GM12878 (cell line): ENCODE data around the gene CHAMP1. TPM values are rescaled to one million over a fixed set of nuclear protein-coding genes. Genes with fewer than 3 reads are reported as not detected.
A peak's percentile ranks its signal among the peaks of the same experiment; 100 is the strongest.

Experiments
- ATAC-seq: fragments of 200-7000 bp; cut with Tn5 transposase; 3 replicates; pipeline ENCODE4 v1.9.1; 2020; ENCODE audit warnings: mild to moderate bottlenecking, moderate library complexity
- BruUV-seq: library from RNA; stranded (reverse); fragments of 400-500 nt; replicated peaks from 2 replicates; lab custom pipeline; 2021; lab: Mats Ljungman, UMichigan
- CTCF ChIA-PET: fragments of 300-600 bp; sonication (Branson Sonifier 250); formaldehyde crosslinking; extraction: SDS; loops from one replicate; lab custom pipeline; 2021; ENCODE audit warnings: inconsistent platforms; lab: Yijun Ruan, JAX
- POLR2A ChIA-PET: fragments of 350-600 bp; formaldehyde crosslinking; extraction: SDS; loops from one replicate; lab custom pipeline; 2021; ENCODE audit warnings: inconsistent platforms; lab: Charles Lee
- RAD21 ChIA-PET: fragments of 300-600 bp; sonication (Branson Sonifier 250); formaldehyde crosslinking; loops from one replicate; lab custom pipeline; 2023; ENCODE audit warnings: antibody characterized with exemption; ENCODE audit not compliant: unreplicated experiment; lab: Charles Lee
- SMC1A ChIA-PET: fragments of 300-600 bp; sonication (Branson Sonifier 250); formaldehyde crosslinking; loops from one replicate; lab custom pipeline; 2023; ENCODE audit not compliant: unreplicated experiment, uncharacterized antibody; lab: Charles Lee
- DNase-seq: peaks from one replicate; pipeline ENCODE4 v3.0.0-alpha.2; 2011; ENCODE audit warnings: low read depth, low spot score
- FAIRE-seq: peaks from 3 replicates; lab custom pipeline; 2011; peaks lifted over from hg19 to GRCh38; lab: Jason Lieb, UNC
- H2AFZ ChIP-seq: 2 replicates; pipeline ENCODE4 v1.6.0; 2011; ENCODE audit warnings: low read depth, low read length, control low read depth; ENCODE audit not compliant: control insufficient read depth
- H3K27ac ChIP-seq: 2 replicates; pipeline ENCODE4 v1.5.1; 2011; ENCODE audit warnings: control low read depth; ENCODE audit not compliant: control insufficient read depth, insufficient read depth
- H3K27me3 ChIP-seq, 2 experiments: replicated peaks in 1 of 2; 2 replicates each; pipeline versions ENCODE4 v1.6.0 to v1.6.1; 2011; ENCODE audit warnings: low read length in 1 of 2; ENCODE audit not compliant: control insufficient read depth in 2 of 2, insufficient read depth in 2 of 2
- H3K36me3 ChIP-seq, 2 experiments: 2 replicates each; pipeline ENCODE4 v1.5.1; 2011; ENCODE audit warnings: low read length in 1 of 2; ENCODE audit not compliant: control insufficient read depth in 2 of 2, insufficient read depth in 2 of 2
- H3K4me1 ChIP-seq: 2 replicates; pipeline ENCODE4 v1.6.1; 2011; ENCODE audit warnings: mild to moderate bottlenecking, low read length, moderate library complexity, mixed read lengths; ENCODE audit not compliant: control insufficient read depth, insufficient read depth
- H3K4me2 ChIP-seq: 2 replicates; pipeline ENCODE4 v1.6.0; 2011; ENCODE audit warnings: control low read depth; ENCODE audit not compliant: control insufficient read depth, insufficient read depth
- H3K4me3 ChIP-seq: fragments of 200-600 bp; sonication (generic); 2 replicates; pipeline ENCODE4 v1.5.1; 2016
- H3K79me2 ChIP-seq: 2 replicates; pipeline ENCODE4 v1.6.0; 2011; ENCODE audit warnings: low read length; ENCODE audit not compliant: control insufficient read depth, insufficient read depth
- H3K9ac ChIP-seq: 2 replicates; pipeline ENCODE4 v1.8.0; 2011; ENCODE audit warnings: low read length, control low read depth, mixed read lengths; ENCODE audit not compliant: control insufficient read depth, insufficient read depth
- H3K9me3 ChIP-seq: replicated peaks from 3 replicates; pipeline ENCODE4 v1.5.1; 2011; ENCODE audit warnings: mild to moderate bottlenecking, low read length; ENCODE audit not compliant: control insufficient read depth, insufficient read depth
- H4K20me1 ChIP-seq: 2 replicates; pipeline ENCODE4 v1.6.0; 2011; ENCODE audit not compliant: control insufficient read depth, insufficient read depth
- CBX3 ChIP-seq: fragments of 200-600 bp; sonication (generic); IDR thresholded peaks from 2 replicates; pipeline ENCODE4 v1.6.1; 2016; ENCODE audit warnings: low read depth, borderline replicate concordance
- DPF2 ChIP-seq: fragments of 450-650 bp; IDR thresholded peaks from 2 replicates; pipeline ENCODE4 v1.6.1; 2017; ENCODE audit warnings: mild to moderate bottlenecking
- KAT2A ChIP-seq: conservative IDR thresholded peaks from 2 replicates; pipeline ENCODE4 v1.6.1; 2011; ENCODE audit warnings: low read depth, low read length; ENCODE audit not compliant: control insufficient read depth
- MEF2A ChIP-seq: IDR thresholded peaks from 2 replicates; pipeline ENCODE4 v1.6.1; 2011; ENCODE audit warnings: low read depth, mild to moderate bottlenecking, low read length, moderate library complexity; ENCODE audit not compliant: insufficient read depth
- MYB ChIP-seq: fragments of 150-350 bp; IDR thresholded peaks from 2 replicates; pipeline ENCODE4 v1.6.1; 2014; ENCODE audit warnings: mild to moderate bottlenecking, low read depth, low read length, borderline replicate concordance
- POLR2A ChIP-seq: IDR thresholded peaks from 2 replicates; pipeline ENCODE4 v1.6.1; 2011; ENCODE audit warnings: low read depth, mild to moderate bottlenecking, low read length
- RFX5 ChIP-seq: IDR thresholded peaks from 2 replicates; pipeline ENCODE4 v1.6.1; 2011; ENCODE audit warnings: low read depth, low read length, improper control_type of control experiment
- SUPT20H ChIP-seq: IDR thresholded peaks from 2 replicates; pipeline ENCODE4 v1.6.1; 2011; ENCODE audit warnings: low read depth, mild to moderate bottlenecking, low read length, moderate library complexity, borderline replicate concordance; ENCODE audit not compliant: control insufficient read depth
- ZNF274 ChIP-seq: IDR thresholded peaks from one replicate; pipeline ENCODE4 v1.8.0; 2011; ENCODE audit not compliant: insufficient read length, insufficient read depth
- WGBS: methylation state at CpG from one replicate; pipeline ENCODE4 v1.1.6; 2016; ENCODE audit warnings: low lambda C conversion rate; ENCODE audit not compliant: insufficient replicate concordance, insufficient coverage; ENCODE audit errors: missing lambda C conversion rate; 5-methylcytosine and 5-hydroxymethylcytosine counted together
- in situ Hi-C: fragments of 300-500 bp; cut with MboI; formaldehyde crosslinking; loops from 9 replicates; pipeline ENCODE4 v1.14.3; 2018; ENCODE audit warnings: mixed read lengths
- intact Hi-C: fragments of 100-400 bp; cut with micrococcal nuclease; formaldehyde crosslinking; loops from one replicate; pipeline ENCODE4 v1.14.2; 2022; ENCODE audit not compliant: unreplicated experiment
- polyA plus RNA-seq, 11 experiments: library from polyadenylated mRNA; depleted of rRNA in 4 of 11; unstranded in 6 of 11; stranded (reverse) in 5 of 11; fragments of >200 nt; fragmentation: Nextera tagmentation in 4 of 11; fragmentation: Illumina TruSeq in 1 of 11; extraction: Ambion mirVana in 4 of 11; extraction: Trizol in 1 of 11; gene quantifications; 1 replicate in 1 of 11; 2 replicates in 10 of 11; pipeline versions ENCODE4 v1.2.1 to v1.2.3, GENCODE V29; 2011 to 2016; ENCODE audit warnings: inconsistent platforms in 2 of 11, missing spikeins in 2 of 11, low read depth in 1 of 11
- total RNA-seq, 4 experiments: library from RNA; depleted of rRNA in 3 of 4; stranded (reverse); fragments of >200 nt in 3 of 4; fragmentation: Illumina TruSeq in 1 of 4; extraction: Trizol in 1 of 4; gene quantifications; 2 replicates each; pipeline versions ENCODE4 v1.2.1 to v1.2.3, GENCODE V29; 2013 to 2021
- TF ChIP-seq, protein P1 (sequence below): IDR thresholded peaks from 2 replicates; pipeline ENCODE4 v1.6.1; 2011; ENCODE audit warnings: borderline replicate concordance, low read depth, mild to moderate bottlenecking, moderate library complexity, low read length; ENCODE audit not compliant: insufficient read depth, poor library complexity, severe bottlenecking

Gene CHAMP1
- total and polyA plus RNA-seq, 10 of the 15 experiments (the other 5 are each of a cell fraction or from before 2014, with no cell fraction given): 1.1 to 54.8 (median 23.9) TPM

DNA sequence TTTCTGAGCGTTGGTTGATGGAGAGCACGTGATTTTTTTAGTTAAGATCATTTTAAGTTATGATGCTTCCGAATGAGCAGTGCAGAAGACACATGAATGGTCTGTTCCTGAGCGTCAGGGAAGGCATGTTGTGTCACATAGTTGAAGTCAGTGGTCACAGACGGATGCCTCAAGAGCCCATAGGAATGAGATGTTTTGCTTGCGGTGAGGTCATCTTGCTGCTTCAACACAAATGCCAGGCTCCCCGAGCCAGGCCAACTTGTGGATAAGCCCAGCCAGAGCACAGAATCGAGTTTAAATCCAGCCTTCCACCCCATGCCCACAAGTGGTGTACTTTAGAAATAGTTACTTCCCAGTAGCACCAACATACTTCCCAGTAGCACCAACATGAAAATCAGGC is 27.5 kb upstream of the CHAMP1 start (continued):
- no peak for TF ChIP-seq KAT2A
- TF ChIP-seq SUPT20H: no peak
- TF ChIP-seq ZNF274: no peak
- TF ChIP-seq RFX5: no peak
- TF ChIP-seq DPF2: no peak
- TF ChIP-seq, all 136 proteins: peak for 0

DNA sequence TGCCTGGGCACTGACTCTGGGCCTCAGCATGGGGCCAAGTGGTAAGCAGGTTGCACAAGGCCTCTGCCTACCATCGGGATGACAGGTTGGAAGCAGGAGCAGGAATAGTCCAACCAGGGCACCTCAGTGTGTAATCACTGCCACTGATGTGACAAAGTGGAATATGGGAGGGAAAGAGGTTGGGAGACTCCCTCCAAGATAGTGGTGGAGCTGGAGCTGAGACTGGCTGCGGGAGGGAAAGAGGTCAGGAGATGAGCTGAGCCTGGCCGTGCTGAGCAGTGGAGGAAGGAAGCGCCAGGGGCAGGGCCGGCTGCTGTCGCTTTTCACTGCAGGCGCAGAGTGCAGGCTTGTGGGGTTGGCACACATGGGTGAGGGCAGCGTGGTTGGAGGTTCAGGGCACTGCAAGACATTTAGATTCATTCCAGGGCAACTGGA is 26.1 kb upstream of the CHAMP1 start:
- no peaks in the 10 kb centered on the region for H4K20me1 ChIP-seq
- DNase-seq (no peak), FAIRE-seq (no peak), ATAC-seq (no peak)
- SMC1A ChIA-PET: no interaction called here
- no peak overlapping the region for H2AFZ ChIP-seq
- H3K4me1 ChIP-seq: 0 out of 2 replicates have a peak, but pooled peaks cover 6% of the 10 kb centered on the region
- POLR2A ChIA-PET: no interaction called here
- H3K27me3 ChIP-seq: no peaks in the 10 kb centered on the region
- no peak overlapping the region for H3K4me3 ChIP-seq
- H3K9me3 ChIP-seq: no peaks in the 10 kb centered on the region
- H3K4me2 ChIP-seq: no peak overlapping the region
- TF ChIP-seq CBX3 (no peak), POLR2A (peak; percentile 56; the same call in 1 of the 2 replicates), MYB (no peak), MEF2A (no peak)
- TF ChIP-seq, protein P1, sequence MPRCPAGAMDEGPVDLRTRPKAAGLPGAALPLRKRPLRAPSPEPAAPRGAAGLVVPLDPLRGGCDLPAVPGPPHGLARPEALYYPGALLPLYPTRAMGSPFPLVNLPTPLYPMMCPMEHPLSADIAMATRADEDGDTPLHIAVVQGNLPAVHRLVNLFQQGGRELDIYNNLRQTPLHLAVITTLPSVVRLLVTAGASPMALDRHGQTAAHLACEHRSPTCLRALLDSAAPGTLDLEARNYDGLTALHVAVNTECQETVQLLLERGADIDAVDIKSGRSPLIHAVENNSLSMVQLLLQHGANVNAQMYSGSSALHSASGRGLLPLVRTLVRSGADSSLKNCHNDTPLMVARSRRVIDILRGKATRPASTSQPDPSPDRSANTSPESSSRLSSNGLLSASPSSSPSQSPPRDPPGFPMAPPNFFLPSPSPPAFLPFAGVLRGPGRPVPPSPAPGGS: no peak
- in situ Hi-C loops (no loop called here), intact Hi-C loops (no loop called here)
- CTCF ChIA-PET: no interaction called here
- peaks cover 16% of the 10 kb centered on the region for H3K79me2 ChIP-seq
- 99% methylated on average over 8 of the region's 8 CpGs for WGBS
- RAD21 ChIA-PET: no interaction called here
- H3K36me3 ChIP-seq: peaks cover 5 to 18% of the 10 kb centered on the region in 2 experiments
- no peak overlapping the region for H3K9ac ChIP-seq
- BruUV-seq: no TSS peak
- H3K27ac ChIP-seq: no peak overlapping the region
